GM12872 (cell line): ENCODE data around the gene MST1R.

Source experiments
- CTCF ChIP-seq: IDR thresholded peaks from 3 replicates; pipeline ENCODE4 v1.5.1; 2011; ENCODE audit warnings: low read depth, mild to moderate bottlenecking, low read length, moderate library complexity; ENCODE audit not compliant: insufficient read depth

The MST1R gene

DNA sequence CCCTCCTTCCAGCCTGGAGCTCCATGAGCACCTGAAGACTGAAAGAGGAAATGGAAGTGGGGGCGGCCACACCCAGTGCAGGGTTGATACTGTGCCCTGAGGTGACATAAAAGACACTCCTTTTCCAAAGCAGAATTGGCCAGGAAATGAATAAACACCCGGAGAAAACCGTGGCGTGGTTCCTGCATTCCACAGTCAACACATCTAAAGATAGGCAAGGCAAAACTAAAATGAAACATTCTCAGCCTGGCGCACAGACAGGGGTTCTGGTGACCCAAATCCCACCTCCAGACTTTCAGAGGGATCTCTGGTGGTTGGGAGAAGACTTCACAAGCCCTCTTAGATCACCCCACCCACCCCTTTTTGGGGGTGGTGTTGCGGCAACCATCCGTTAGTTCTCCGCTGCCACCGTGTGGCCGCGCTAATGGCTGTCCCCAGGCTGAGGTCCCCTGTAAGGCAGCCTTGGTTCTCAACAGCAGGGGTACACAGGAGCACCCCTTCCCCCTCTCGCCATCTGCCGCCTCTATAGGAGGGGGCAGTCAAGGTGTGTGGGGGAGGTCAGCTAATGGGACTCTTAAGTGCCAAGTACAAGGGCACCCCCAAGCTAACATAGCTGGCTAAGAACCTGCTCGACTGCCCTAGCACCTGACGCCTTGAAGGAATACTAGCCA is 2.5 kb upstream of the MST1R start:
- TF ChIP-seq CTCF = peak; percentile 80

GRCh38 chr3:49902511-49903345 is 945 bp downstream of the MST1R start:
- no peak for TF ChIP-seq CTCF

DNA sequence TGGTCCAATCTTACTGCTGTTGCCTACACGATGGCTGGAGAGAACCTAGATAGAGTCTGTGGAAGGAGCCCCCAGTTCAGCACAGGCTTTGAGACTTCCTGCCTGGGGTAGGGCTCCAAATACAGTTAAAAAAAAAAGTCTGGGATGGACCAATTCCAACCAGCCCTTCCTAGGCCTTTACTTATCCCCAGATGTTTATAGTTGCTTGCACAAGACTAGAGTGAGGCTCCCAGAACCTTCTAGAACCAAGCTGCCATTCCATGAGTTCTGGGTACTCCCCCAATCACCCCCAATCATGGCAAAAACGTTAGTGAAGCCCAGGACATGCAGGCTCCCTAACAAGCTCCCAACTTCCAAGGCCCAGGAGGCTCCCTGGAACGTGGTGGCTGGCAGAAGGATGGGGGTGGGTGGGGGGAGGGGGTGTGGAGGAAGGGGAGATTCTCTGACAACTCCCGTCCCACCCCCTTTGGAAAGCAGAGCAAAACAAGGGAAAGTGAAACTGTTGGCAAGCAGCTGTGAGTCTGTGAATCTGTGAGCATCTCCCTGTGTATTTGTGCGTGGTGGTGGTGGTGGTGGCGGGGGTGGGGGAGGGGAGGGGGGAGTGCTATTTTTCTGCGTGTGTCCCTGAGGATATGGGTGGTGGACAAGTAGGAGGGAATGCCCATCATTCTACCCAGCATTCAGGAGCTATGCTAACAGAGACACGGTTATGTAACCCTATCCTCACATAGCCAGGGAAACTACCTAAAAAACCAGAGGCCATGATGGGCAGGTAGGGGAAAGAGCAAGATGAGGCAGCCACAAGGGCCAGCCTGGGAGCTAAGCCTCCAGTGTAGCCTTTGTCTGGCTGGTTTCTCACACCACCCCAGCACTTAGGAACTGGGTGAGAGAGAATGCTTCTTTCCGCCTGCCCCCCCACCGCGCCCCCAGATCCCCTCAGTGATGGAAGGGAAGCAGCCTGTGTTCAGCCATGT is 2.0 kb downstream of the MST1R start:
- no peak for TF ChIP-seq CTCF

DNA sequence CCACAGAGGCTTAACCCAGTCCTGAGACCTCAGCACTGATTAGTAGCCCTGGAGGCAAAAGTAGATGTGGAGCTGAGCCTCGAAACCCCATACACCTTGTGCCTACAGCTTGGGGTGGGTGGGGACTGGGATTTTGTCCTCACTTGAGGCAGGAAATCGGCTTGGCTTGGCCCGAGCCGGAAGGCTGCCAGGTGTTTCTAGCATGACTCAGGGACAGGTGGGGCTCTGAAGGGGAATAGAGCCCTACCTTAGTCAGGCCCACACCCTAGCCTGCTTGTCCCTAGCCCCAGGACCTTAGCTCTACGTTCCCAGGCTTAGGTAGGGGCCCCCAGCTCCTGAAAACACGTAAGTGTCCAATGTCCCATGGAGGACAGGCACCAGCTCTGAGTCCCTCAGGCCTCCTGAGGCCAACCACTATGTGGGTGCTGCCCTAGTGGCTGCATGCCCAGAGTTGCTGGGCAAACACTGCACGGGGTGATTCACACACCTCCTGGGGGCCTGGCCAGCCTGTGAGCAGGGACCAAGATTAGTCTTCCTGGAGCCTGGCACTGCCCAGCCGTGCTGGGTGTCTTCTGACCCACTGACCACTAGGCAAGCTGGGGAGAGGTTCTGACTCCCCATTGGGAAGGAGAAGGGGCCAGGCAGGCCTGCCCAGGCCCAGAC is 3.1 kb downstream of the MST1R start:
- TF ChIP-seq CTCF = no peak

GRCh38 chr3:49899815-49900214 is 3.9 kb downstream of the MST1R start:
- peak; percentile 50; the same call in 2 of the 3 replicates for TF ChIP-seq CTCF

DNA sequence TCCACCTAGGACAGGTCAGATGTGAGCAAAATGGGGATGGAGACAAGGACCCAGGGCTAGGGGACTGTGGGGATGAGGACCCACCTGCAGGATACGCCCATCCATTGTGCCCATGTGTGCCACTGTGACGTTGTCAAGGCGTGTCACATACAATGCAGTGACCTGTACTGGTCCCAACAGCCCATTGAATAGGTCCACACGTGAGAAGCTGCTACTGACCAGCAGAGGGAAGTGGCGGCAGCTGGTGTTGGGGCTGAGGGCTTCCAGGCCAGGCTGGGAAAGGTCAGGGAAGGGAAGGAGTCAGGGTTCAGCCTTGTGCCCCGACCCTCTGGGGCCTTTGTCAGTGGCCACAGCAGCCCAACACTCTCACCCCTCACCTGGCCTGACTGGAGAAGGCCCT is 4.7 kb downstream of the MST1R start:
- no peak for TF ChIP-seq CTCF

DNA sequence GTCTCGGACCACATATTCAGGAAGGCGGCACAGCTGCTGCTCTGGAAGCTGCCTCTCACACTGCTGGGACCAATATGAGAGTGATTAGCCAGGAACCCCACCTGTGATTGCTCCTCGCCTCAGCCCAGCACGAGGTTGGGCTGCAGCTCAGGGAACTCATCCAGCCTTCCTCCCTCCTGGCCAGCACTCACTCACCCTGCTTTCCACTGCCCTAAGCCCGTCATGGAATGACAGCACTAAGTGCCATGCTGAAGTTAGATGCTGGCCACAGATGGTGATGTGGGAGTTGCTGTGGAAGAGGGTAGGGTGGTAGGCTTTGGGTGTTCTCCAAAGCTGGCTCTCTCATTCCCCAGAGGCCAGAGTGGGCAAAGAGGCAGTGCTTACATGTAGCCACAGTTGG is 7.3 kb downstream of the MST1R start:
- TF ChIP-seq CTCF = no peak
